Activated CD4-positive, CD25-positive, alpha-beta regulatory T cell treated with anti-CD3 and anti-CD28 coated beads, Interleukin-2, amount 50 U/mL, for 16 hours (primary cell): ENCODE data around the gene MEG3.

Experiments used
- DNase-seq: peaks from one replicate; pipeline ENCODE4 v3.0.0-alpha.2; 2020; ENCODE audit warnings: low read depth, low spot score

Gene MEG3

GRCh38 chr14:100864960-100865681, 39.2 kb downstream of the MEG3 start:
- DNase-seq: no peak

- no peak for DNase-seq
Measured at GRCh38 chr14:100865682-100866591, 40.0 kb downstream of the MEG3 start.

- DNase-seq: no peak
Measured at GRCh38 chr14:100866666-100867630, 41.0 kb downstream of the MEG3 start.

GRCh38 chr14:100867631-100868315, 41.9 kb downstream of the MEG3 start:
- DNase-seq: no peak

- no peak for DNase-seq
Measured at GRCh38 chr14:100868621-100869370, 42.9 kb downstream of the MEG3 start.

GRCh38 chr14:100871234-100872186, 45.6 kb downstream of the MEG3 start:
- no peak for DNase-seq

GRCh38 chr14:100872259-100873095, 46.6 kb downstream of the MEG3 start:
- DNase-seq: no peak

GRCh38 chr14:100873096-100873482, 47.2 kb downstream of the MEG3 start:
- no peak for DNase-seq

GRCh38 chr14:100874051-100874410, 48.1 kb downstream of the MEG3 start:
- DNase-seq: no peak

GRCh38 chr14:100874411-100875091, 48.6 kb downstream of the MEG3 start:
- no peak for DNase-seq

GRCh38 chr14:100875126-100875525, 49.2 kb downstream of the MEG3 start:
- no peak for DNase-seq

GRCh38 chr14:100875861-100876590, 50.1 kb downstream of the MEG3 start:
- DNase-seq: no peak

- DNase-seq: no peak
Measured at GRCh38 chr14:100878271-100879146, 52.6 kb downstream of the MEG3 start.

- DNase-seq: no peak
Measured at GRCh38 chr14:100879194-100879593, 53.3 kb downstream of the MEG3 start.

- DNase-seq: no peak
Measured at GRCh38 chr14:100879782-100880181, 53.9 kb downstream of the MEG3 start.
